Vagina (tissue), 2 donors: ENCODE data around the gene CD93.

Experiments used
- POLR2A ChIP-seq, 2 donors: fragments of 450-650 bp; IDR thresholded peaks; one replicate each; pipeline ENCODE4 v1.6.1; 2017; ENCODE audit warnings: antibody characterized with exemption in 2 of 2, mild to moderate bottlenecking in 2 of 2, moderate library complexity in 2 of 2
- POLR2AphosphoS5 ChIP-seq, 2 donors: sonication (generic); formaldehyde crosslinking; IDR thresholded peaks; one replicate each; pipeline ENCODE4 v1.9.0; 2017; ENCODE audit warnings: antibody characterized with exemption in 2 of 2, mild to moderate bottlenecking in 2 of 2, low read depth in 1 of 2; ENCODE audit not compliant: insufficient read depth in 1 of 2
- TF ChIP-seq, protein P1 (sequence below), 3 experiments: fragments of 450-650 bp in 2 of 3; fragments of 200-600 bp in 1 of 3; sonication (generic) in 1 of 3; IDR thresholded peaks; one replicate each; pipeline ENCODE4 v1.5.1; 2017 to 2019; ENCODE audit warnings: antibody characterized with exemption in 3 of 3, mild to moderate bottlenecking in 2 of 3, moderate library complexity in 2 of 3

DNA sequence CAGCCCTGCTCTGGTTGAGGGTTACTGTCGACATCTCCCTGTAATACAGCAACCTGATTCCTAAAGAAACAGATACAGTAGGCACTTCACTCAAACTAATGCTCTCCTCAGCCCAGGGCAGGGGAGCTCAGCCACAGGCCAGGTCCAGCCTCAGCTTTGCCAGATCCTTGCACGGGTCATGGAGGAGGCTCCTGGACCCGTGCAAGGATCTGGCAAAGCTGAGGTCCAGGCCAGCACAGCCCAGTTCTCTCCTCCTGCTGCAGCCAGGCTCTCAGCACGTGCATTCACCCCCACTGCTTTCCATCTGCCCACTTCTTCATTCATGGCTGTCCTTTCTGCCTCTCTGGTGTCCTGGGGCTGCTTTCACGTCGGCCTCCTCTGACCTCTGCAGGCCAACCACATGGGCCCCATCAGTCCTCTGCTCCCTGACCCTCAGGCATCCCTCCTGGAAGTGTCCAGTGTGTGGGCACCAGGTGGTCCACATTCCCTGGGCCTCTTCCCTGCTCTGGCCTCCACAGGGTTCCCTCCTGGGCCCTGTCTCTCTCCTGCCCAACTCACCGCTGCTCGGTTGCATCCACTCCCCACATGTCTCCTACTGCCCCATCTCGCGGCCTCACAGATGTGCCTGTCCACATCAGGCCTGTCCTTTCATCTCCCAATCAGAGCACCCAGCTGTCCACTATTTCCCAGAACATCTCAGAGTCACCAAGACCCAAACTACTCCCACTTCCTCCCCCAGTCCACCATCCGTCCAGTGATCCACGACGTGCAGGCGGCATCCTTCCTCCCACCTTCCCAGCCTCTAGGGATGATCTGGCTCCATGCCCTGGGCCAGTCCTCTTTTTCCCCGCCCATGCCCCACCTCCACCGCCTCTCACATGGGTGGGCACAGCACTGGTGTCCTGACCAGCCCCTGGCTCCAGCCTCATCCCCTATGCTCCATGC lies 11.8 kb upstream of the CD93 start:
- TF ChIP-seq, protein P1, sequence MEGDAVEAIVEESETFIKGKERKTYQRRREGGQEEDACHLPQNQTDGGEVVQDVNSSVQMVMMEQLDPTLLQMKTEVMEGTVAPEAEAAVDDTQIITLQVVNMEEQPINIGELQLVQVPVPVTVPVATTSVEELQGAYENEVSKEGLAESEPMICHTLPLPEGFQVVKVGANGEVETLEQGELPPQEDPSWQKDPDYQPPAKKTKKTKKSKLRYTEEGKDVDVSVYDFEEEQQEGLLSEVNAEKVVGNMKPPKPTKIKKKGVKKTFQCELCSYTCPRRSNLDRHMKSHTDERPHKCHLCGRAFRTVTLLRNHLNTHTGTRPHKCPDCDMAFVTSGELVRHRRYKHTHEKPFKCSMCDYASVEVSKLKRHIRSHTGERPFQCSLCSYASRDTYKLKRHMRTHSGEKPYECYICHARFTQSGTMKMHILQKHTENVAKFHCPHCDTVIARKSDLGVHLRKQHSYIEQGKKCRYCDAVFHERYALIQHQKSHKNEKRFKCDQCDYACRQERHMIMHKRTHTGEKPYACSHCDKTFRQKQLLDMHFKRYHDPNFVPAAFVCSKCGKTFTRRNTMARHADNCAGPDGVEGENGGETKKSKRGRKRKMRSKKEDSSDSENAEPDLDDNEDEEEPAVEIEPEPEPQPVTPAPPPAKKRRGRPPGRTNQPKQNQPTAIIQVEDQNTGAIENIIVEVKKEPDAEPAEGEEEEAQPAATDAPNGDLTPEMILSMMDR (IDR thresholded peaks at IDR 0.05): no peak
- TF ChIP-seq POLR2A (IDR thresholded peaks at IDR 0.05): no peak
- TF ChIP-seq POLR2AphosphoS5 (IDR thresholded peaks at IDR 0.05; ENCODE audit: insufficient read depth in 1 of 2, low read depth in 1 of 2): no peak
